Measurements from ENCODE around the gene HMCN2. TPM values are rescaled to one million over a fixed set of nuclear protein-coding genes. Genes with fewer than 3 reads are reported as not detected.

HMCN2 gene
- total RNA-seq, 4 donors from 2014 or later = 24.8 to 61.7 (median 36.1) TPM

- Histone ChIP-seq H3K4me3 (no peak overlapping the region), H3K27ac (no peak overlapping the region), H3K9me3 (no peaks in the 10 kb centered on the region), H3K27me3 (no peaks in the 10 kb centered on the region), H3K36me3 (peaks cover 0 to 44% (median 0%) of the 10 kb centered on the region in 3 donors), H3K4me1 (peaks cover 0 to 25% (median 1%) of the 10 kb centered on the region in 4 donors)
- TF ChIP-seq, protein P1, sequence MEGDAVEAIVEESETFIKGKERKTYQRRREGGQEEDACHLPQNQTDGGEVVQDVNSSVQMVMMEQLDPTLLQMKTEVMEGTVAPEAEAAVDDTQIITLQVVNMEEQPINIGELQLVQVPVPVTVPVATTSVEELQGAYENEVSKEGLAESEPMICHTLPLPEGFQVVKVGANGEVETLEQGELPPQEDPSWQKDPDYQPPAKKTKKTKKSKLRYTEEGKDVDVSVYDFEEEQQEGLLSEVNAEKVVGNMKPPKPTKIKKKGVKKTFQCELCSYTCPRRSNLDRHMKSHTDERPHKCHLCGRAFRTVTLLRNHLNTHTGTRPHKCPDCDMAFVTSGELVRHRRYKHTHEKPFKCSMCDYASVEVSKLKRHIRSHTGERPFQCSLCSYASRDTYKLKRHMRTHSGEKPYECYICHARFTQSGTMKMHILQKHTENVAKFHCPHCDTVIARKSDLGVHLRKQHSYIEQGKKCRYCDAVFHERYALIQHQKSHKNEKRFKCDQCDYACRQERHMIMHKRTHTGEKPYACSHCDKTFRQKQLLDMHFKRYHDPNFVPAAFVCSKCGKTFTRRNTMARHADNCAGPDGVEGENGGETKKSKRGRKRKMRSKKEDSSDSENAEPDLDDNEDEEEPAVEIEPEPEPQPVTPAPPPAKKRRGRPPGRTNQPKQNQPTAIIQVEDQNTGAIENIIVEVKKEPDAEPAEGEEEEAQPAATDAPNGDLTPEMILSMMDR (IDR thresholded peaks at IDR 0.05) = no peak
- no peak for TF ChIP-seq POLR2A (IDR thresholded peaks at IDR 0.05)
- DNase-seq = no peak
These were observed 142.5 kb downstream of the HMCN2 start for GRCh38 chr9:130407916-130408663.

- H3K9me3 ChIP-seq = no peaks in the 10 kb centered on the region
- H3K4me3 ChIP-seq = no peak overlapping the region
- H3K27me3 ChIP-seq = no peaks in the 10 kb centered on the region
- H3K4me1 ChIP-seq = peaks cover 0 to 25% (median 1%) of the 10 kb centered on the region in 4 donors
- TF ChIP-seq POLR2A (IDR thresholded peaks at IDR 0.05) = no peak
- TF ChIP-seq, protein P1 (IDR thresholded peaks at IDR 0.05) = peak in 2 of 6 experiments; percentile 6 to 19
- no peak overlapping the region for H3K27ac ChIP-seq
- peaks cover 0 to 39% (median 0%) of the 10 kb centered on the region in 3 donors for H3K36me3 ChIP-seq
- no peak for DNase-seq
These were observed 143.1 kb downstream of the HMCN2 start for GRCh38 chr9:130408669-130409068.

DNA sequence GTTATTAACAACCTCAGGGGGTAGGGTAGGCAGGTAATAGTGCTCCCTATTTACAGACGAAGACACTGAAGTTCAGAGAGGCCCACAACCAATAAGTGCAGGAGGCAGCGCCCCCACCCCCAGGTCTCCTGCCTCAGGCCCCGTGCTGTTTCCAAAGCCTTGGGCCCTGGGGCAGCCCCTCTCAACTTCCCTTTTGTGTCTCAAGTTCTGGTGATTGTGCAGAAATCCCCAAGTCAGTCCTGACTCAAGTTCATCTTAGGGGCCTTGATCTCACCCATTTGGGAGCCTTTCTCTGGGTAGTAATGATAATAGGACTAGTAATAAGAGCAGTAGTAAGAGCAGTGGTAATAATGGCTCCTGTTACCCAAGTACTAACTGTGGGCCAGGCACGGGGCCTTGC lies 143.7 kb downstream of the HMCN2 start:
- H3K27me3 ChIP-seq = no peaks in the 10 kb centered on the region
- no peak for TF ChIP-seq POLR2A (IDR thresholded peaks at IDR 0.05)
- TF ChIP-seq, protein P1 (IDR thresholded peaks at IDR 0.05) = no peak
- no peaks in the 10 kb centered on the region for H3K9me3 ChIP-seq
- H3K4me1 ChIP-seq = peaks cover 0 to 25% (median 1%) of the 10 kb centered on the region in 4 donors
- H3K27ac ChIP-seq = no peak overlapping the region
- peaks cover 0 to 33% (median 0%) of the 10 kb centered on the region in 3 donors for H3K36me3 ChIP-seq
- no peak for DNase-seq
- H3K4me3 ChIP-seq = no peak overlapping the region

GRCh38 chr9:130410443-130410842 lies 144.9 kb downstream of the HMCN2 start:
- Histone ChIP-seq H3K27ac (peak overlapping the region in 2 of 4 donors; percentile 65 to 71), H3K4me3 (no peak overlapping the region), H3K4me1 (peaks cover 0 to 29% (median 1%) of the 10 kb centered on the region in 4 donors), H3K27me3 (no peaks in the 10 kb centered on the region), H3K36me3 (peaks cover 0 to 26% (median 0%) of the 10 kb centered on the region in 3 donors), H3K9me3 (no peaks in the 10 kb centered on the region)
- peak in 2 of 3 donors; percentile 55 to 67 for DNase-seq
- no peak for TF ChIP-seq POLR2A (IDR thresholded peaks at IDR 0.05)
- TF ChIP-seq, protein P1 (IDR thresholded peaks at IDR 0.05) = no peak

DNA sequence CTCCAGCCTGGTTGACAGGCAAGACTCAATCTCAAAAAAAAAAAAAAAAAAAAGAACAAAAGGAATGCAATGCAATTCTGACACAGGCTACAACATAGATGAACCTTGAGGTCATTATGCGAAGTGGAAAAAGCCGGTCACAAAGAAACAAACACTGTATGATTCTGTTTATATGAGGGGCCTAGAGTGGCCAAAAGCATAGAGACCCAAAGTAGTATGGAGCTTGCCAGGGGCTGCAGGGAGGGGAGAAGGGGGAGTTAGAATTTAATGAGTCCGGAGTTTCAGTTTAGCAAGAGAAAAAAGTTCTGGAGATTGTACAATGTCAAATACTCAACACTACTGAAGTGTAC lies 146.0 kb downstream of the HMCN2 start:
- H3K4me1 ChIP-seq = peaks cover 0 to 29% (median 1%) of the 10 kb centered on the region in 4 donors
- TF ChIP-seq, protein P1 (IDR thresholded peaks at IDR 0.05) = no peak
- TF ChIP-seq POLR2A (IDR thresholded peaks at IDR 0.05) = no peak
- H3K27me3 ChIP-seq = no peaks in the 10 kb centered on the region
- H3K4me3 ChIP-seq = no peak overlapping the region
- H3K36me3 ChIP-seq = peaks cover 0 to 17% (median 0%) of the 10 kb centered on the region in 3 donors
- DNase-seq = no peak
- peak overlapping the region in 2 of 4 donors; percentile 65 to 71 for H3K27ac ChIP-seq
- no peaks in the 10 kb centered on the region for H3K9me3 ChIP-seq
